Lower leg skin (tissue), 4 donors: ENCODE data around the gene GLI3. TPM values are rescaled to one million over a fixed set of nuclear protein-coding genes. Genes with fewer than 3 reads are reported as not detected.

ENCODE experiments used
- DNase-seq, 2 donors: peaks; one replicate each; pipeline ENCODE4 v3.0.0-alpha.2; 2019; ENCODE audit warnings: low spot score in 2 of 2
- H3K4me3 ChIP-seq: fragments of 200-600 bp; sonication (generic); 2 replicates; pipeline ENCODE4 v1.5.1; 2017; ENCODE audit warnings: mild to moderate bottlenecking, low read depth; ENCODE audit not compliant: poor library complexity, severe bottlenecking
- CTCF ChIP-seq, 3 donors: fragments of 450-650 bp; IDR thresholded peaks; one replicate each; pipeline ENCODE4 v1.5.1; 2016; ENCODE audit warnings: antibody characterized with exemption in 3 of 3, mild to moderate bottlenecking in 3 of 3, moderate library complexity in 2 of 3
- POLR2A ChIP-seq, 2 donors: fragments of 450-650 bp; IDR thresholded peaks; one replicate each; pipeline ENCODE4 v1.6.1; 2016 to 2017; ENCODE audit warnings: antibody characterized with exemption in 2 of 2, mild to moderate bottlenecking in 1 of 2, moderate library complexity in 1 of 2
- WGBS, 2 donors: methylation state at CpG; one replicate each; pipeline ENCODE4 v1.1.5; 2018; 5-methylcytosine and 5-hydroxymethylcytosine counted together
- intact Hi-C: fragments of 100-400 bp; cut with DNase I; formaldehyde crosslinking; loops from one replicate; pipeline ENCODE4 v1.15.0; 2023; ENCODE audit warnings: low total_unique reads
- total RNA-seq, 4 donors: library from RNA; depleted of rRNA; stranded (reverse); fragments of >200 nt; gene quantifications; one replicate each; pipeline ENCODE4 v1.1.0, GENCODE V29; 2016

GLI3 gene
- total RNA-seq, 4 donors from 2014 or later, result 16.4 to 28.2 (median 18.3) TPM

GRCh38 chr7:41974870-41975557, 262.0 kb downstream of the GLI3 start:
- intact Hi-C loops, result no loop called here
- 73 to 82% methylated on average over 4 of the region's 4 CpGs for WGBS, 2 donors

GRCh38 chr7:41973202-41973730, 263.7 kb downstream of the GLI3 start:
- WGBS, 2 donors, result 94% methylated on average over 8 of the region's 8 CpGs
- TF ChIP-seq POLR2A (IDR thresholded peaks at IDR 0.05), result no peak
- no peak for TF ChIP-seq CTCF (IDR thresholded peaks at IDR 0.05)
- intact Hi-C loops, result no loop called here
- no peak overlapping the region for H3K4me3 ChIP-seq
- DNase-seq, result no peak

More at GRCh38 chr7:41974870-41975557, 262.0 kb downstream of the GLI3 start:
- TF ChIP-seq CTCF (IDR thresholded peaks at IDR 0.05) (no peak), POLR2A (IDR thresholded peaks at IDR 0.05) (no peak)
- no peak overlapping the region for H3K4me3 ChIP-seq
- DNase-seq, result no peak

DNA sequence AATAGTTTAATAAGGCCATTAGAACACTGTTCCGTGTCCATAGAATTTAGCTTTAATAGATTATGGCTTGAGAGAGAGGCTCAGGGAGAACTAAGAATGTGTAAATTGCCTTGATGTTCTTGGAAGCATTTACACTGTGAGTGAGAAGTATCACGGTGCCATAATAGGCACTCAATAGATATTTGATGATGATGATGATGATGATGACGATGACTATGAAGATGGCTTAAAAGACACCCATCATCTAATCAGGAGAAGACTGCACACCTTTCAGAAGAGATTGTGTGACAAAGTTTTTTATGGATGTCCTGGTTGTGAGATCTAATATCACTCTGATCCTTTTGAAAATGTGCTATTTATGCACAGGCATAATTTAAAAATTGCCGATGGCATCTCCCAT, 264.2 kb downstream of the GLI3 start:
- TF ChIP-seq CTCF (IDR thresholded peaks at IDR 0.05) (no peak), POLR2A (IDR thresholded peaks at IDR 0.05) (no peak)
- no peak for DNase-seq
- WGBS, 2 donors, result 96 to 97% methylated on average over 4 of the region's 4 CpGs
- no peak overlapping the region for H3K4me3 ChIP-seq
- intact Hi-C loops, result no loop called here

DNA sequence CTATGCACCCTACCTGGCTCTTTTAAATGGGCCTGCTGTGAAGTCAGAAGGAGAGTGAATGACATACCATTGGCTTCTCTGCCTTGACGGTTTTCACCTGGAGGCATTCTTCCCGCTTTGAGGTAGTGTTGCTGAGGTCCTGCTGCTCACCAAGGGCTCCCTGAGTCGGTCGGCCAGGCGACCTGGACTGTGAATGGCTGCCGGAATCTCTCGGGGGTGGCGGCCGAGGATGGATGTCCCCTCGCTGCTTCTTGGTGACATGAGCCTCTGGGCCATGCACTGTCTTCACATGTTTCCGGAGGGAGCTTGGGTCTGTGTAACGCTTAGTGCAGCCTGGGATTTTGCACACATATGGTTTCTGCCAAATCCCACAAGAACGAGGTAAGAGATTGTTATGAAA, 264.7 kb downstream of the GLI3 start:
- H3K4me3 ChIP-seq, result no peak overlapping the region
- DNase-seq, result no peak
- TF ChIP-seq POLR2A (IDR thresholded peaks at IDR 0.05) (no peak), CTCF (IDR thresholded peaks at IDR 0.05) (no peak)
- 92 to 94% methylated on average over 13 of the region's 13 CpGs for WGBS, 2 donors
- intact Hi-C loops, result no loop called here

DNA sequence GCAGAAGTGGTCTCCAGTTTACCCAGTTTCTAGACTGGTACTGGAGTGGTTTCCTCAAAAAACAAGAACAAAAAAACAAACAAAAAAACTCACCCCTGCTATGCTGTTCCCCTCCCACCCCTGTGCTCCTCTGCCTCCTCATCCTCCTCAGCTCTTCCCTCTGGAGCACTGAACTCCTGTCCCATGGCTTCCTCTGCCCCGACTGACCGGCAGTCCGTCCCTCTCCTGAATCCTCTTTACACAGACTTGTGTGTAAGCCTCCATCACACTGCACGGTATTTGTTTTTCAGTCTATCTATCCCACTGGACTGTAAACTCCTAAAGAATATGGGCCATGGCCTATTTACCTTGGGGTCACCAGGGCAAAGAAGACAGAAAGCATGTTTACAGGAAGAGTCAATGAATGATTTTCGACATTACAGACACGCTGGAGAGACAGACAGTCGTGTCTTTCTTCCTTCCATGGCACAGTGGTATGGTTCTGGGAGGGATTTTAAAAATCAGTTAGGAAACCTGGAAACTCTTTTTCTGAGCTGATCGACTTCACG, 265.3 kb downstream of the GLI3 start:
- no peak overlapping the region for H3K4me3 ChIP-seq
- intact Hi-C loops, result no loop called here
- WGBS, 2 donors, result 93 to 94% methylated on average over 9 of the region's 9 CpGs
- DNase-seq, result no peak
- TF ChIP-seq CTCF (IDR thresholded peaks at IDR 0.05) (no peak), POLR2A (IDR thresholded peaks at IDR 0.05) (no peak)
